B cell (primary cell): Measurements from ENCODE around the gene SLC16A1. TPM values are rescaled to one million over a fixed set of nuclear protein-coding genes. Genes with fewer than 3 reads are reported as not detected.

ENCODE experiments used
- ATAC-seq: fragments of 200-7000 bp; cut with Tn5 transposase; one replicate; pipeline ENCODE4 v1.10.0; 2021; ENCODE audit warnings: low read depth, mild to moderate bottlenecking, moderate number of reproducible peaks, moderate library complexity
- CTCF ChIA-PET: fragments of 350-600 bp; sonication (Branson Sonifier 250); formaldehyde crosslinking; loops from one replicate; lab custom pipeline; 2021; ENCODE audit warnings: antibody characterized with exemption, inconsistent platforms; lab: Charles Lee
- POLR2A ChIA-PET: fragments of 350-600 bp; sonication (Branson Sonifier 250); formaldehyde crosslinking; loops from one replicate; lab custom pipeline; 2021; ENCODE audit warnings: antibody characterized with exemption; lab: Charles Lee
- DNase-seq: peaks from one replicate; pipeline ENCODE4 v3.0.0; 2013
- H2AFZ ChIP-seq: 2 replicates; pipeline ENCODE4 v1.6.1; 2012; ENCODE audit warnings: mild to moderate bottlenecking, low read depth, low read length; ENCODE audit not compliant: insufficient read depth, poor library complexity, severe bottlenecking
- H3K27ac ChIP-seq, 2 donors: 1 replicate in 1 of 2; 2 replicates in 1 of 2; pipeline ENCODE4 v1.5.1; 2012 to 2013; ENCODE audit warnings: low read length in 2 of 2, mild to moderate bottlenecking in 2 of 2, moderate library complexity in 1 of 2
- H3K27me3 ChIP-seq, 4 experiments: fragments of 200-600 bp in 1 of 4; sonication (generic) in 1 of 4; replicated peaks in 1 of 4; 1 replicate in 2 of 4; 2 replicates in 2 of 4; pipeline versions ENCODE4 v1.6.1 to v1.7.0; 2013 to 2016; ENCODE audit warnings: low read length in 3 of 4, mild to moderate bottlenecking in 2 of 4, mixed read lengths in 1 of 4, moderate library complexity in 1 of 4; ENCODE audit not compliant: insufficient read depth in 4 of 4, control insufficient read depth in 3 of 4; ENCODE audit errors: control extremely low read depth in 1 of 4
- H3K36me3 ChIP-seq, 2 experiments: replicated peaks in 1 of 2; 1 replicate in 1 of 2; 2 replicates in 1 of 2; pipeline versions ENCODE4 v1.6.1 to v1.7.1; 2013; ENCODE audit warnings: low read length in 1 of 2; ENCODE audit not compliant: insufficient read depth in 2 of 2, control insufficient read depth in 1 of 2; ENCODE audit errors: control extremely low read depth in 1 of 2, extremely low read depth in 1 of 2
- H3K4me1 ChIP-seq, 2 donors: fragments of 200-600 bp in 1 of 2; sonication (generic) in 1 of 2; 1 replicate in 1 of 2; 2 replicates in 1 of 2; pipeline versions ENCODE4 v1.5.1 to v1.6.1; 2013 to 2017; ENCODE audit warnings: low read length in 2 of 2; ENCODE audit not compliant: control insufficient read depth in 2 of 2, insufficient read depth in 2 of 2
- H3K4me2 ChIP-seq: replicated peaks from 2 replicates; pipeline ENCODE3; 2012; ENCODE audit warnings: mild to moderate bottlenecking, low read depth, low read length; ENCODE audit not compliant: poor library complexity, severe bottlenecking
- H3K4me3 ChIP-seq, 5 experiments: fragments of 200-600 bp in 1 of 5; sonication (generic) in 1 of 5; 1 replicate in 3 of 5; 2 replicates in 2 of 5; pipeline versions ENCODE4 v1.5.1 to v1.7.0; 2011 to 2016; ENCODE audit warnings: low read length in 4 of 5, mild to moderate bottlenecking in 4 of 5, low read depth in 2 of 5, control low read depth in 1 of 5, moderate library complexity in 1 of 5; ENCODE audit not compliant: insufficient read depth in 1 of 5; ENCODE audit errors: control extremely low read depth in 1 of 5, extremely low read depth in 1 of 5
- H3K79me2 ChIP-seq: fragments of 200-600 bp; sonication (generic); one replicate; pipeline ENCODE4 v1.6.0; 2016; ENCODE audit warnings: low read length; ENCODE audit not compliant: control insufficient read depth, insufficient read depth
- H3K9ac ChIP-seq: fragments of 200-600 bp; sonication (generic); 2 replicates; pipeline ENCODE4 v1.6.1; 2017; ENCODE audit warnings: mild to moderate bottlenecking, low read length, moderate library complexity
- H3K9me3 ChIP-seq, 3 donors: one replicate each; pipeline versions ENCODE4 v1.6.1 to v1.7.1; 2013; ENCODE audit warnings: low read length in 2 of 3; ENCODE audit not compliant: control insufficient read depth in 2 of 3, insufficient read depth in 1 of 3; ENCODE audit errors: control extremely low read depth in 1 of 3
- H4K20me1 ChIP-seq: 2 replicates; pipeline ENCODE4 v1.6.0; 2012; ENCODE audit warnings: mild to moderate bottlenecking, low read length; ENCODE audit not compliant: insufficient read depth, control insufficient read depth, poor library complexity, severe bottlenecking
- H3K27ac Mint-ChIP-seq: one replicate; pipeline ENCODE4 v1.8.0; 2021; ENCODE audit warnings: mixed read lengths
- H3K27me3 Mint-ChIP-seq: one replicate; pipeline ENCODE4 v1.8.0; 2021; ENCODE audit warnings: mixed read lengths
- H3K4me1 Mint-ChIP-seq: one replicate; pipeline ENCODE4 v1.8.0; 2021; ENCODE audit warnings: mixed read lengths
- H3K4me3 Mint-ChIP-seq: one replicate; pipeline ENCODE4 v1.8.0; 2021; ENCODE audit warnings: mixed read lengths
- H3K9me3 Mint-ChIP-seq: one replicate; pipeline ENCODE4 v1.8.0; 2022; ENCODE audit warnings: mixed read lengths; ENCODE audit not compliant: insufficient read depth
- EZH2 ChIP-seq: IDR thresholded peaks from 2 replicates; pipeline ENCODE4 v1.6.1; 2012; ENCODE audit warnings: borderline replicate concordance, low read depth, mild to moderate bottlenecking, moderate library complexity, low read length; ENCODE audit not compliant: insufficient read depth, poor library complexity, severe bottlenecking
- WGBS: methylation state at CpG from one replicate; pipeline ENCODE4 v1.1.5; 2013; ENCODE audit warnings: missing lambda C conversion rate; ENCODE audit not compliant: insufficient coverage; 5-methylcytosine and 5-hydroxymethylcytosine counted together
- intact Hi-C: fragments of 100-400 bp; cut with micrococcal nuclease; formaldehyde crosslinking; loops from one replicate; pipeline ENCODE4 v1.10.0; 2022
- polyA plus RNA-seq: library from polyadenylated mRNA; depleted of rRNA; stranded (reverse); fragments of >200 nt; gene quantifications from 2 replicates; pipeline ENCODE4 v1.2.3, GENCODE V29; 2012
- total RNA-seq, 2 donors: library from RNA; stranded (reverse); fragments of 120-200 nt in 1 of 2; gene quantifications; 1 replicate in 1 of 2; 2 replicates in 1 of 2; pipeline versions ENCODE4 v1.2.3 to v1.2.4, GENCODE V29; 2013 to 2022
- TF ChIP-seq, protein P1 (sequence below): fragments of 200-600 bp; IDR thresholded peaks from one replicate; pipeline ENCODE4 v1.8.0; 2022; ENCODE audit warnings: antibody characterized with exemption, mild to moderate bottlenecking

SLC16A1 gene
- total and polyA plus RNA-seq, 2 donors (not counting 1 experiment from before 2014, with no cell fraction given), result 2.1 to 13.0 TPM

DNA sequence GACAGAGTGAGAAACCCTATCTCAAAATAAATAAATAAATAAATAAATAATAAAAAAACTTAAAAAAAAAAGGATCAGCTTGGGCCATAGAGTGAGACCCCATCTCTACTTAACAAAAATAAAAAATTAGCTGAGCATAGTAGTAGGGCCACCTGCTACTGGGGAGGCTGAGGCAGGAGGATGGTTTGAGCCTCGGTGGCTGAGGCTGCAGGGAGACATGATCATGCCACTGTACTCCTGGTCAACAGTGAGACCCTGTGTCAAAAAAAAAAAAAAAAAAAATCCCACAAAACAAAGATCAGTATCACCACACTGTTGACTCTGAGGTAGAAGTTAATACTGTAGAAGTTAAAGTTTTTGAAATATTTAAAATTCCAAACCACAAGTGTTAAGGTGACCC lies 29.1 kb downstream of the SLC16A1 start:
- no peak for TF ChIP-seq EZH2
- TF ChIP-seq, protein P1, sequence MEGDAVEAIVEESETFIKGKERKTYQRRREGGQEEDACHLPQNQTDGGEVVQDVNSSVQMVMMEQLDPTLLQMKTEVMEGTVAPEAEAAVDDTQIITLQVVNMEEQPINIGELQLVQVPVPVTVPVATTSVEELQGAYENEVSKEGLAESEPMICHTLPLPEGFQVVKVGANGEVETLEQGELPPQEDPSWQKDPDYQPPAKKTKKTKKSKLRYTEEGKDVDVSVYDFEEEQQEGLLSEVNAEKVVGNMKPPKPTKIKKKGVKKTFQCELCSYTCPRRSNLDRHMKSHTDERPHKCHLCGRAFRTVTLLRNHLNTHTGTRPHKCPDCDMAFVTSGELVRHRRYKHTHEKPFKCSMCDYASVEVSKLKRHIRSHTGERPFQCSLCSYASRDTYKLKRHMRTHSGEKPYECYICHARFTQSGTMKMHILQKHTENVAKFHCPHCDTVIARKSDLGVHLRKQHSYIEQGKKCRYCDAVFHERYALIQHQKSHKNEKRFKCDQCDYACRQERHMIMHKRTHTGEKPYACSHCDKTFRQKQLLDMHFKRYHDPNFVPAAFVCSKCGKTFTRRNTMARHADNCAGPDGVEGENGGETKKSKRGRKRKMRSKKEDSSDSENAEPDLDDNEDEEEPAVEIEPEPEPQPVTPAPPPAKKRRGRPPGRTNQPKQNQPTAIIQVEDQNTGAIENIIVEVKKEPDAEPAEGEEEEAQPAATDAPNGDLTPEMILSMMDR, result no peak
- Histone ChIP-seq H4K20me1 (no peaks in the 10 kb centered on the region), H3K36me3 (no peaks in the 10 kb centered on the region), H3K27ac (no peak overlapping the region), H2AFZ (no peak overlapping the region), H3K4me3 (no peak overlapping the region), H3K9ac (no peak overlapping the region), H3K4me2 (no peak overlapping the region), H3K9me3 (no peaks in the 10 kb centered on the region), H3K79me2 (peaks cover 3% of the 10 kb centered on the region), H3K27me3 (no peaks in the 10 kb centered on the region), H3K4me1 (no peaks in the 10 kb centered on the region)
- no peak for ATAC-seq
- Mint-ChIP-seq H3K4me1 (no peaks in the 10 kb centered on the region), H3K9me3 (no peaks in the 10 kb centered on the region), H3K27ac (no peak overlapping the region), H3K27me3 (no peaks in the 10 kb centered on the region), H3K4me3 (no peak overlapping the region)
- no CpG with 5 or more reads among the region's 1 CpG for WGBS
- POLR2A ChIA-PET, result no interaction called here
- no peak for DNase-seq
- intact Hi-C loops, result no loop called here
- CTCF ChIA-PET, result no interaction called here

DNA sequence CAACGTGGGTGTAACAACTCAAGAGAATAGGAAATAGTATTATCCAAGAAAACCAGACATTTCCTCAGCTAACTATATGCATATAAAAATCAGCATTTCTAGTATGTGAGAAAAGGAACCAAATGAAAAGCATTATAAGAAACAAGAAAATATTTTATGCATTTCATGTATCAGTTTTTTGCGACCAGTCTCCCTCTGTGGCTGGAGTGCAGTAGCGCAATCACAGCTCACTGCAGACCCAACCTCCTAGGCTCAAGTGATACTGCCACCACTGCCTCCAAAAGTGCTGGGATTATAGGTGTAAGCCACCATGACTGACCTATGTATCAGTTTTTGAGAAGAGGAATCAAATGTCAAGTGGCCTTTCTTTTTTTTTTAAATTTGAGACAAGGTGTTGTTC lies 31.0 kb downstream of the SLC16A1 start:
- CTCF ChIA-PET, result no interaction called here

More for the DNA sequence above, 31.0 kb downstream of the SLC16A1 start:
- intact Hi-C loops, result no loop called here
- Histone ChIP-seq H3K4me3 (no peak overlapping the region), H3K27me3 (no peaks in the 10 kb centered on the region), H3K79me2 (no peaks in the 10 kb centered on the region), H3K27ac (no peak overlapping the region), H3K9me3 (no peaks in the 10 kb centered on the region), H3K4me2 (no peak overlapping the region), H2AFZ (no peak overlapping the region), H3K9ac (no peak overlapping the region), H3K36me3 (no peaks in the 10 kb centered on the region), H4K20me1 (no peaks in the 10 kb centered on the region), H3K4me1 (no peaks in the 10 kb centered on the region)
- Mint-ChIP-seq H3K27ac (no peak overlapping the region), H3K4me1 (no peaks in the 10 kb centered on the region), H3K27me3 (no peaks in the 10 kb centered on the region), H3K4me3 (no peak overlapping the region), H3K9me3 (no peaks in the 10 kb centered on the region)
- TF ChIP-seq, protein P1, result no peak
- no peak for TF ChIP-seq EZH2
- POLR2A ChIA-PET, result no interaction called here
- WGBS, result no CpG with 5 or more reads among the region's 3 CpGs
- no peak for DNase-seq
- ATAC-seq, result no peak
